Gastrocnemius medialis (tissue), 4 donors: ENCODE data around the gene MBNL2. TPM values are rescaled to one million over a fixed set of nuclear protein-coding genes. Genes with fewer than 3 reads are reported as not detected.

ENCODE experiments used
- ATAC-seq, 2 donors: fragments of 150-250 bp; one replicate each; pipeline ENCODE4 v1.9.1; 2016
- DNase-seq, 2 donors: peaks; one replicate each; pipeline ENCODE4 v3.0.0-alpha.2; 2019
- H3K27ac ChIP-seq, 4 donors: fragments of 200-600 bp; sonication (generic); 1 replicate in 1 of 4; 2 replicates in 3 of 4; pipeline ENCODE4 v1.5.1; 2016 to 2018; ENCODE audit warnings: mild to moderate bottlenecking in 2 of 4, moderate library complexity in 1 of 4
- H3K27me3 ChIP-seq, 3 donors: fragments of 200-600 bp; sonication (generic) in 2 of 3; 1 replicate in 1 of 3; 2 replicates in 2 of 3; pipeline versions ENCODE4 v1.5.1 to v1.6.0; 2016 to 2019; ENCODE audit warnings: mild to moderate bottlenecking in 1 of 3, moderate library complexity in 1 of 3
- H3K36me3 ChIP-seq, 2 donors: fragments of 200-600 bp; sonication (generic) in 1 of 2; one replicate each; pipeline ENCODE4 v1.5.1; 2017 to 2018
- H3K4me1 ChIP-seq, 2 donors: fragments of 200-600 bp; sonication (generic) in 1 of 2; one replicate each; pipeline ENCODE4 v1.5.1; 2016 to 2017; ENCODE audit warnings: mild to moderate bottlenecking in 2 of 2
- H3K4me3 ChIP-seq, 4 donors: fragments of 200-600 bp; sonication (generic) in 3 of 4; 1 replicate in 1 of 4; 2 replicates in 3 of 4; pipeline ENCODE4 v1.5.1; 2016 to 2019; ENCODE audit warnings: mild to moderate bottlenecking in 2 of 4
- H3K9me3 ChIP-seq, 3 donors: fragments of 200-600 bp; sonication (generic) in 2 of 3; 1 replicate in 1 of 3; 2 replicates in 2 of 3; pipeline ENCODE4 v1.5.1; 2016 to 2019
- POLR2A ChIP-seq, 2 donors: fragments of 450-650 bp; IDR thresholded peaks; one replicate each; pipeline ENCODE4 v1.6.1; 2017; ENCODE audit warnings: antibody characterized with exemption in 2 of 2, mild to moderate bottlenecking in 2 of 2, moderate library complexity in 2 of 2
- in situ Hi-C, 4 donors: fragments of 200-750 bp; cut with MboI; loops; one replicate each; pipeline versions ENCODE4 v1.15.0 to v1.8.0; 2017; ENCODE audit warnings: low sequenced_read_pairs in 4 of 4
- intact Hi-C: fragments of 100-400 bp; cut with DNase I; formaldehyde crosslinking; loops from one replicate; pipeline ENCODE4 v1.15.1; 2023; ENCODE audit warnings: low total_unique reads
- total RNA-seq, 4 donors: library from RNA; depleted of rRNA; stranded (reverse); fragments of >200 nt; gene quantifications; one replicate each; pipeline versions ENCODE4 v1.1.0 to v1.2.3, GENCODE V29; 2016
- TF ChIP-seq, protein P1 (sequence below), 5 experiments: fragments of 450-650 bp in 3 of 5; fragments of 200-600 bp in 2 of 5; sonication (generic) in 2 of 5; IDR thresholded peaks in 4 of 5; conservative IDR thresholded peaks in 1 of 5; 1 replicate in 4 of 5; 2 replicates in 1 of 5; pipeline ENCODE4 v1.5.1; 2016 to 2019; ENCODE audit warnings: antibody characterized with exemption in 5 of 5, mild to moderate bottlenecking in 3 of 5, moderate library complexity in 3 of 5

MBNL2 gene
- total RNA-seq, 4 donors from 2014 or later, result 47.9 to 92.0 (median 71.3) TPM

DNA sequence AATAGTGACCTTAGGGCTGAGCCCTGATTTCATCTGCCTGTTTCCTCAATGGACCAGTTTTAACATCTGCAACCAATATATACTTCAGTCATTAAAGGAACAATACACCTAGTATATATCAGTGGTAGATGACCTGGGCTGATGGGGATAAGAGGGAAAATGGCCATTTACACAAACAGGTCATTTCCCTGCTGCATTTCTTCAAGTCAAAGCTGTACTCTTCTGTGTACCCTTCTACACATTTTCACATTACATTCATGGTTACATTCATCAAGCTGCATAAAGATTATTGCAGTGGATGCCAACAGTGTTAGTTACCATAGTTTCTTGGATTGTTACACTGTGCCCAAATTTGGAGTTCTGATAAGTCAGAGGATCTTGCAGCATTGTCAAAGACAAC is 130.7 kb downstream of the MBNL2 start:
- H3K36me3 ChIP-seq, result peaks cover 2 to 44% of the 10 kb centered on the region in 2 donors
- no peak overlapping the region for H3K4me3 ChIP-seq
- no peaks in the 10 kb centered on the region for H3K27me3 ChIP-seq
- intact Hi-C loops (no loop called here), in situ Hi-C loops (loop anchor here in 1 of 4 donors (10.0 kb wide), 2 partner anchors 138 to 238 kb away; no protein-coding TSS in a partner anchor)
- no peak for ATAC-seq
- H3K27ac ChIP-seq, result peak overlapping the region in 1 of 4 donors; percentile 24
- H3K9me3 ChIP-seq, result no peaks in the 10 kb centered on the region
- no peak for TF ChIP-seq POLR2A (IDR thresholded peaks at IDR 0.05)
- TF ChIP-seq, protein P1, sequence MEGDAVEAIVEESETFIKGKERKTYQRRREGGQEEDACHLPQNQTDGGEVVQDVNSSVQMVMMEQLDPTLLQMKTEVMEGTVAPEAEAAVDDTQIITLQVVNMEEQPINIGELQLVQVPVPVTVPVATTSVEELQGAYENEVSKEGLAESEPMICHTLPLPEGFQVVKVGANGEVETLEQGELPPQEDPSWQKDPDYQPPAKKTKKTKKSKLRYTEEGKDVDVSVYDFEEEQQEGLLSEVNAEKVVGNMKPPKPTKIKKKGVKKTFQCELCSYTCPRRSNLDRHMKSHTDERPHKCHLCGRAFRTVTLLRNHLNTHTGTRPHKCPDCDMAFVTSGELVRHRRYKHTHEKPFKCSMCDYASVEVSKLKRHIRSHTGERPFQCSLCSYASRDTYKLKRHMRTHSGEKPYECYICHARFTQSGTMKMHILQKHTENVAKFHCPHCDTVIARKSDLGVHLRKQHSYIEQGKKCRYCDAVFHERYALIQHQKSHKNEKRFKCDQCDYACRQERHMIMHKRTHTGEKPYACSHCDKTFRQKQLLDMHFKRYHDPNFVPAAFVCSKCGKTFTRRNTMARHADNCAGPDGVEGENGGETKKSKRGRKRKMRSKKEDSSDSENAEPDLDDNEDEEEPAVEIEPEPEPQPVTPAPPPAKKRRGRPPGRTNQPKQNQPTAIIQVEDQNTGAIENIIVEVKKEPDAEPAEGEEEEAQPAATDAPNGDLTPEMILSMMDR (IDR thresholded peaks at IDR 0.05 in 4 of 5, conservative IDR thresholded peaks at IDR 0.05 in 1 of 5), result no peak
- peaks cover 19 to 27% of the 10 kb centered on the region in 2 donors for H3K4me1 ChIP-seq
- DNase-seq, result no peak

DNA sequence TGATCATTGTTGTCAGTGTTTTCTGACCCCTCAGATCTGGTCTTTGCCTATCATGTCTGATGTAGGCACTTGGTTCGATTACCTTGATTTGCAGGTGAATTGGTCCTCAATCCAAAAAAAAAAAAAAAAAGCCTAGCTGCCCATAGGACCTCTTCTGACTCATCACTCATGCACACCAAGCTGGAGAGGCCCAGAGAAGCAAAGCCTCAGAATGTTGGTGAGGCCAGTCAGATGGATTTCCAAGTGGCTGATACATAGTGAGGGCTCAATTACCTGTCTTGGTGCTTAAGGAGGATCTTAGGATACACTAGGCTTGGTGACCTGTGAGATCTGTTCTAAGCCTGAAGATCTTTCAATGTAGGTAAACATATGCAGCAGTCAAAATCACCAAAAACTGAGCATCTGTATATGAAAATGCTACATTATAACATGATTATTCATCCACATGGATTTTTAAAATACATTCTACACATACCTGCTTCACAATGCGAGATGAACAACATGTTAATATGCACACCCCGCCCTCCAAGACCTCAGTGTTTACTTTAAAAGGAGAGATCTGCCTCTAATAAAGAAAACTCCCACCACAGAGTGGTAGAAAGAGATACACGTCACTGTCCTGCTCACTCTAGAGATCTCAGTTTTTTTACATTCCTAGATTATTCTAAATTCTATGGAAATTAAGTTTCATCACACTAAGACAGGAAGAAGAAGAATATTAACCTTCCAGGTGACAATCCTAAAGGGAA is 132.0 kb downstream of the MBNL2 start:
- Histone ChIP-seq H3K4me1 (peaks cover 20 to 27% of the 10 kb centered on the region in 2 donors), H3K36me3 (peaks cover under 1 to 40% of the 10 kb centered on the region in 2 donors), H3K9me3 (no peaks in the 10 kb centered on the region), H3K27ac (peak overlapping the region in 3 of 4 donors; percentile 13 to 24 (median 16)), H3K4me3 (no peak overlapping the region), H3K27me3 (no peaks in the 10 kb centered on the region)
- intact Hi-C loops, result no loop called here
- DNase-seq (no peak), ATAC-seq (no peak)
- TF ChIP-seq POLR2A (IDR thresholded peaks at IDR 0.05), result no peak
- TF ChIP-seq, protein P1 (IDR thresholded peaks at IDR 0.05 in 4 of 5, conservative IDR thresholded peaks at IDR 0.05 in 1 of 5), result no peak
- in situ Hi-C loops, result loop anchor here in 1 of 4 donors (10.0 kb wide), 2 partner anchors 139 to 239 kb away; no protein-coding TSS in a partner anchor

DNA sequence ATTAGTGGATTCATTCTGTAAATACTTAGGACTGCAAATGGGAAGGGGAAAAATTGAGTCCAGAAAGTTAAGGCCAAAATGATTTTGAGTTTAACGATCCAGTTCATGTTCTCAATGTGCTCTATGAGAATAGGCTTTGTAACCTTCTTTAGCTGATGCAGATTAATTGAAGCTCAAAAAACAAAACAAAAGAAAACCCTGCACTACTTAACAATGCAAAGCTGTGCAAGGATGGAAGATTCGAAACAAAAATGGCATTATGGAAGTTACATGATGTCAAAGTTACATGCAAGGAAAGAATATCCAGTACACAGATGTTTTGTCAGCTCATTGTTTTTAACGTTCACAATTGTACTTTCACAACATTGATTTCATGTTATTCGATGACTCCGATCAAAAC is 132.7 kb downstream of the MBNL2 start:
- in situ Hi-C loops (loop anchor here in 2 of 4 donors (5.0 to 10.0 kb wide), 3 partner anchors 140 to 240 kb away; no protein-coding TSS in a partner anchor), intact Hi-C loops (loop anchor here (5.0 kb wide), 2 partner anchors 133 to 338 kb away; partner anchors contain the start of gene MBNL2)
- ATAC-seq, result no peak
- no peaks in the 10 kb centered on the region for H3K27me3 ChIP-seq
- TF ChIP-seq, protein P1 (IDR thresholded peaks at IDR 0.05 in 4 of 5, conservative IDR thresholded peaks at IDR 0.05 in 1 of 5), result no peak
- TF ChIP-seq POLR2A (IDR thresholded peaks at IDR 0.05), result no peak
- H3K9me3 ChIP-seq, result no peaks in the 10 kb centered on the region
- DNase-seq, result no peak
- H3K4me1 ChIP-seq, result peaks cover 24 to 27% of the 10 kb centered on the region in 2 donors
- peak overlapping the region in 1 of 4 donors; percentile 24 for H3K27ac ChIP-seq
- H3K4me3 ChIP-seq, result no peak overlapping the region
- H3K36me3 ChIP-seq, result peaks cover 0 to 33% of the 10 kb centered on the region in 2 donors

DNA sequence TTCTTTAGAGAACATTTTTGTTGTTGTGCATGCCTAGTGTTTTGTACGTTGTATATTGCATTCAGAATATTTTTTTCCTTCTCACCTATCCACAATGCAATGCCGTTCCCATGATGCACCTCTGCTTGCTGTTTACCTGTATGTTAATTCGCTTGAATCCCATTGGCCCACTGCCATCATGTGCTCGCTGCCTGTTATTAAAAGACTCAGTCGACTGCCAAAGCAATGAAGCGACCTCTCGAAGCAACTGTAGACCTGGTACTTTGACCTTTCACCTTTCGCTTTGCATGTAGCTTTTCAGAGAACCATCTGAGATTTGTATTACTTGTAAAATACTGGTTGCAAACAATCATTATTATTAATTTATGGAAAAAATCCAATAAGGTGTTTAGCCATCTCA is 134.5 kb downstream of the MBNL2 start:
- DNase-seq (no peak), ATAC-seq (no peak)
- in situ Hi-C loops (loop anchor here in 2 of 4 donors (5.0 to 10.0 kb wide), 3 partner anchors 142 to 242 kb away; no protein-coding TSS in a partner anchor), intact Hi-C loops (loop anchor here (5.0 kb wide), 2 partner anchors 134 to 339 kb away; partner anchors contain the start of gene MBNL2)
- Histone ChIP-seq H3K36me3 (peaks cover 0 to 24% of the 10 kb centered on the region in 2 donors), H3K4me3 (no peak overlapping the region), H3K9me3 (no peaks in the 10 kb centered on the region), H3K27ac (no peak overlapping the region), H3K27me3 (no peaks in the 10 kb centered on the region), H3K4me1 (peaks cover 24 to 27% of the 10 kb centered on the region in 2 donors)
- TF ChIP-seq POLR2A (IDR thresholded peaks at IDR 0.05), result no peak
- TF ChIP-seq, protein P1 (IDR thresholded peaks at IDR 0.05 in 4 of 5, conservative IDR thresholded peaks at IDR 0.05 in 1 of 5), result no peak
